ENCODE data around the gene ARHGEF4.

DNA sequence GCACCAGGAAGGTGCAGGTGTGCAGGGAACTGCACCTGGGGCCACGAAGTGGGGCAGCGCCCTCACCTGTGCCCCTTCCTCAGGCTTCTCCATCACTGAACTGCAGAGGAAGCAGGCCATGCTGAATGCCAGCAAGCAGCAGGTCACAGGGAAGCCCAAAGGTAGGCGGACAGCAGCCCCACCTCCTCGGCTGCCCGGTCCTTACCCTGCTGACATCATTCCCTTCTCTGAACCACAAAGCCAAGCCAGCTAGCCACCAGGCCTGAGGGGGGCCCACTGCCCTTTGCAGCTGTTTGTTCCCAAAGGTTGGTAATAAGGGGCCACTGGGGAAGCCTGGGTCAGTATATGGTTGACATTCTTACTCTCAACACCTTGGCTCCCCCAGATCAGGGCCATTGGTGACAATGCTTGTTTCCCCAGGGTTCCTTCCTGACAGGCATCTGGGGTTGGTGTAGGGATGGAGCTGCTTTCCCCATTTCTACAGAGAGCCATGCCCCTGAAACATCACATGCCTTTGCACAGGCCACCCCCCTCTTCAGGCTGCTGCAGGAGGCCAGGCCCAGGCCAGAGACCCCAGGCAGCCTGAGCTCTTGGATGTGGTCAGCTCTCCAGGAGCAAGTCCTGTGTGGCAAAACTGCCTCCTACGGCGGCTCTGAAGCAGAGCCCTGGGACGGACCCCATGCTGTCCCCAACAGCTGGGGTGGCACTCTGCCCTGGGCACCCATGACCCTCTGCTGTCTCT lies 208.7 kb downstream of the ARHGEF4 start:
- TF ChIP-seq CTCF (conservative IDR thresholded peaks at IDR 0.05; ENCODE audit: low read length) (no peak), EZH2phosphoT487 (IDR thresholded peaks at IDR 0.05; ENCODE audit: borderline replicate concordance) (no peak)

Measured in Loucy (cell line).